ENCODE results near the gene LRP2. TPM values are rescaled to one million over a fixed set of nuclear protein-coding genes. Genes with fewer than 3 reads are reported as not detected.

The LRP2 gene
- total and polyA plus RNA-seq, 10 of the 15 experiments (the other 5 are each of a cell fraction or from before 2014, with no cell fraction given): 0.01 to 0.19 (median 0.06) TPM; not detected in 5

DNA sequence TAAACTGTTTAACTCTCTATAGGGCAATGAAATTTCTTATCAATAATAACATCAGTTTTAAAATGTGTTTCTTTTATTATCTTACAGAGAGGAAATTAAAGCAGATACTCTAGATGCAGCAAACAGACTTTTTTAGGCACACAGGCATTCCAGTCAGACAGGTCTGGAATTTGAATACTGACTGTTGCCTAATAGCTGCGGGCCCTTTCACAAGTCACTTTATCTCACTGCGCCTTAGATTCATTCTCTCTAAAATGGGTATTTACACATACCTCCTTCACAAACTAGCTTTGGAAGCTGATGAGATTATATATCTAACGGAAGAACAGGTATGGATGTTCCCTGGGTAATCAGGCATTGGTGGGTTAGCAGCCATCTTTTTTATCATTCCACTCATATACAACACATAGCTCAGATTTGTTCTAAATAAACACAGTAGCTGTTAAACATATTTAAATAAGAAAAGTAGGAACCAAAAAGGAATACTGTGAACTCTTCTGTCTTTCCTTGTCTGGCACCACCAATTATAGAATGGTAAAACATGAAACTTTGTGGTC is 104.2 kb downstream of the LRP2 start:
- Histone ChIP-seq H3K36me3 (ENCODE audit: control insufficient read depth in 2 of 2, insufficient read depth in 2 of 2, low read length in 1 of 2) (no peaks in the 10 kb centered on the region), H3K4me1 (ENCODE audit: control insufficient read depth, insufficient read depth, low read length) (no peaks in the 10 kb centered on the region), H3K4me3 (no peak overlapping the region), H3K9ac (ENCODE audit: control insufficient read depth, insufficient read depth, low read length) (no peak overlapping the region), H2AFZ (ENCODE audit: control insufficient read depth, low read depth, low read length) (no peak overlapping the region), H3K27ac (ENCODE audit: control insufficient read depth, insufficient read depth) (no peak overlapping the region), H3K4me2 (ENCODE audit: control insufficient read depth, insufficient read depth) (no peak overlapping the region), H3K9me3 (replicated peaks; ENCODE audit: control insufficient read depth, insufficient read depth, low read length) (no peaks in the 10 kb centered on the region), H3K79me2 (ENCODE audit: control insufficient read depth, insufficient read depth, low read length) (no peaks in the 10 kb centered on the region), H4K20me1 (ENCODE audit: control insufficient read depth, insufficient read depth) (no peaks in the 10 kb centered on the region), H3K27me3 (replicated peaks in 1 of 2; ENCODE audit: control insufficient read depth in 2 of 2, insufficient read depth in 2 of 2, low read length in 1 of 2) (no peaks in the 10 kb centered on the region)
- ChIA-PET POLR2A (no interaction called here), SMC1A (ENCODE audit: uncharacterized antibody, unreplicated experiment) (interaction anchor here (0.8 kb wide), 1 partner anchor 11 kb away, joined by 3 read pairs; no protein-coding TSS in a partner anchor), RAD21 (ENCODE audit: unreplicated experiment) (no interaction called here), CTCF (interaction anchor here (1.2 kb wide), 2 partner anchors 10 to 36 kb away, joined by 3 to 4 read pairs; no protein-coding TSS in a partner anchor)
- TF ChIP-seq NFIC (IDR thresholded peaks at IDR 0.05; ENCODE audit: low read depth, low read length) (no peak), RFX5 (IDR thresholded peaks at IDR 0.05; ENCODE audit: low read depth, low read length) (no peak), EP300 (IDR thresholded peaks at IDR 0.05; ENCODE audit: borderline replicate concordance in 1 of 2, control insufficient read depth in 1 of 2, low read depth in 2 of 2, low read length in 2 of 2) (no peak), ASH2L (IDR thresholded peaks at IDR 0.05; ENCODE audit: borderline replicate concordance, low read depth) (no peak), TCF12 (IDR thresholded peaks at IDR 0.05; ENCODE audit: low read depth, low read length) (no peak), CREM (IDR thresholded peaks at IDR 0.05; ENCODE audit: low read depth) (no peak)
- TF ChIP-seq, protein P1, sequence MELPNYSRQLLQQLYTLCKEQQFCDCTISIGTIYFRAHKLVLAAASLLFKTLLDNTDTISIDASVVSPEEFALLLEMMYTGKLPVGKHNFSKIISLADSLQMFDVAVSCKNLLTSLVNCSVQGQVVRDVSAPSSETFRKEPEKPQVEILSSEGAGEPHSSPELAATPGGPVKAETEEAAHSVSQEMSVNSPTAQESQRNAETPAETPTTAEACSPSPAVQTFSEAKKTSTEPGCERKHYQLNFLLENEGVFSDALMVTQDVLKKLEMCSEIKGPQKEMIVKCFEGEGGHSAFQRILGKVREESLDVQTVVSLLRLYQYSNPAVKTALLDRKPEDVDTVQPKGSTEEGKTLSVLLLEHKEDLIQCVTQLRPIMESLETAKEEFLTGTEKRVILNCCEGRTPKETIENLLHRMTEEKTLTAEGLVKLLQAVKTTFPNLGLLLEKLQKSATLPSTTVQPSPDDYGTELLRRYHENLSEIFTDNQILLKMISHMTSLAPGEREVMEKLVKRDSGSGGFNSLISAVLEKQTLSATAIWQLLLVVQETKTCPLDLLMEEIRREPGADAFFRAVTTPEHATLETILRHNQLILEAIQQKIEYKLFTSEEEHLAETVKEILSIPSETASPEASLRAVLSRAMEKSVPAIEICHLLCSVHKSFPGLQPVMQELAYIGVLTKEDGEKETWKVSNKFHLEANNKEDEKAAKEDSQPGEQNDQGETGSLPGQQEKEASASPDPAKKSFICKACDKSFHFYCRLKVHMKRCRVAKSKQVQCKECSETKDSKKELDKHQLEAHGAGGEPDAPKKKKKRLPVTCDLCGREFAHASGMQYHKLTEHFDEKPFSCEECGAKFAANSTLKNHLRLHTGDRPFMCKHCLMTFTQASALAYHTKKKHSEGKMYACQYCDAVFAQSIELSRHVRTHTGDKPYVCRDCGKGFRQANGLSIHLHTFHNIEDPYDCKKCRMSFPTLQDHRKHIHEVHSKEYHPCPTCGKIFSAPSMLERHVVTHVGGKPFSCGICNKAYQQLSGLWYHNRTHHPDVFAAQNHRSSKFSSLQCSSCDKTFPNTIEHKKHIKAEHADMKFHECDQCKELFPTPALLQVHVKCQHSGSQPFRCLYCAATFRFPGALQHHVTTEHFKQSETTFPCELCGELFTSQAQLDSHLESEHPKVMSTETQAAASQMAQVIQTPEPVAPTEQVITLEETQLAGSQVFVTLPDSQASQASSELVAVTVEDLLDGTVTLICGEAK (IDR thresholded peaks at IDR 0.05; ENCODE audit: borderline replicate concordance): no peak
- BruUV-seq (replicated peaks): no TSS peak
- DNase-seq (ENCODE audit: low read depth, low spot score) (no peak), ATAC-seq (no peak), FAIRE-seq (no peak)
- WGBS (ENCODE audit: insufficient coverage, insufficient replicate concordance, low lambda C conversion rate, missing lambda C conversion rate): 68% methylated on average over 3 of the region's 3 CpGs
- in situ Hi-C loops (cut with MboI): no loop called here
- intact Hi-C loops (cut with micrococcal nuclease; ENCODE audit: unreplicated experiment): no loop called here

Data from GM12878 (cell line).